Epithelial cell of prostate (primary cell): Measurements from ENCODE around the gene HMCN2.

Experiments
- DNase-seq: peaks from one replicate; pipeline ENCODE4 v3.0.0-alpha.2; 2011; ENCODE audit warnings: low read depth, low spot score
- H3K27ac ChIP-seq: fragments of 450-650 bp; 2 replicates; pipeline ENCODE4 v1.5.1; 2017; ENCODE audit warnings: mild to moderate bottlenecking

Gene HMCN2

GRCh38 chr9:130265431-130266235 lies at the start of gene HMCN2:
Gene HMCN2, plus strand, starts transcription at chr9:130265760. Its CDS starts 119 bp downstream, at chr9:130265879.
- no peak for DNase-seq
- H3K27ac ChIP-seq = no peak within 1 kb of the TSS

- no peak for DNase-seq
- H3K27ac ChIP-seq = no peak overlapping the region
These were observed 47.7 kb upstream of the HMCN2 start for GRCh38 chr9:130217838-130218237.

- no peak for DNase-seq
- H3K27ac ChIP-seq = no peak overlapping the region
These were observed 45.9 kb upstream of the HMCN2 start for GRCh38 chr9:130219661-130220096.

- H3K27ac ChIP-seq = no peak overlapping the region
- DNase-seq = no peak
These were observed 45.2 kb upstream of the HMCN2 start for GRCh38 chr9:130220352-130220751.

GRCh38 chr9:130222833-130223232 lies 42.7 kb upstream of the HMCN2 start:
- H3K27ac ChIP-seq = no peak overlapping the region
- DNase-seq = no peak

- no peak overlapping the region for H3K27ac ChIP-seq
- DNase-seq = no peak
These were observed 40.5 kb upstream of the HMCN2 start for GRCh38 chr9:130225071-130225470.

- no peak for DNase-seq
- H3K27ac ChIP-seq = no peak overlapping the region
These were observed 40.0 kb upstream of the HMCN2 start for GRCh38 chr9:130225586-130225985.

- DNase-seq = no peak
- no peak overlapping the region for H3K27ac ChIP-seq
These were observed 39.4 kb upstream of the HMCN2 start for GRCh38 chr9:130226112-130226511.

GRCh38 chr9:130227833-130228232 lies 37.7 kb upstream of the HMCN2 start:
- no peak for DNase-seq
- H3K27ac ChIP-seq = no peak overlapping the region

GRCh38 chr9:130229759-130230158 lies 35.8 kb upstream of the HMCN2 start:
- DNase-seq = no peak
- H3K27ac ChIP-seq = no peak overlapping the region

GRCh38 chr9:130230631-130231030 lies 34.9 kb upstream of the HMCN2 start:
- H3K27ac ChIP-seq = no peak overlapping the region
- DNase-seq = no peak

- DNase-seq = no peak
- H3K27ac ChIP-seq = no peak overlapping the region
These were observed 32.5 kb upstream of the HMCN2 start for GRCh38 chr9:130232899-130233586.

GRCh38 chr9:130233587-130233945 lies 32.0 kb upstream of the HMCN2 start:
- DNase-seq = no peak
- H3K27ac ChIP-seq = no peak overlapping the region

- no peak overlapping the region for H3K27ac ChIP-seq
- no peak for DNase-seq
These were observed 31.0 kb upstream of the HMCN2 start for GRCh38 chr9:130234340-130235260.

- no peak overlapping the region for H3K27ac ChIP-seq
- no peak for DNase-seq
These were observed 29.8 kb upstream of the HMCN2 start for GRCh38 chr9:130235558-130236435.

- peak overlapping the region; percentile 79 for H3K27ac ChIP-seq
- no peak for DNase-seq
These were observed 29.0 kb upstream of the HMCN2 start for GRCh38 chr9:130236436-130236985.

GRCh38 chr9:130237076-130237475 lies 28.5 kb upstream of the HMCN2 start:
- DNase-seq = peak; percentile 49
- peak overlapping the region; percentile 79 for H3K27ac ChIP-seq

- peak overlapping the region; percentile 79 for H3K27ac ChIP-seq
- no peak for DNase-seq
These were observed 27.6 kb upstream of the HMCN2 start for GRCh38 chr9:130237763-130238524.

- DNase-seq = no peak
- H3K27ac ChIP-seq = no peak overlapping the region
These were observed 26.2 kb upstream of the HMCN2 start for GRCh38 chr9:130239363-130239695.
